ENCODE data around the gene EXTL2.

EXTL2 gene

DNA sequence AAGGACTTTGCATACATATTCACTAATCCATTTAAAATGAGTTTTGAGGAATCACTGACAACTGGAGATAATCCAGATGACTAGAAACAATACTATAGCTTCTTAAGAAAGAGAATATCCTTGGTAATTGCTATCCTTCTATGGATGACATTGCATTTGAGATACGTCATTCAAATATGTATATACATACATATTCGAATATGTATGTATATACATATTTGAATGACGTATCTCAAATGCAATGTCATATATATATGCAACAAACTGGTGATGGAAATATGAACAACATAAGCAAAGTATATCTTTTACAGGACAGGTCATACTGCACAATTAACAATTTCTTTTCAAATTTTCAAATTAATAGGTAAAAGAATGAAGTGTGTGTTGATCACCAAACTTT is 41.7 kb downstream of the EXTL2 start:
- Histone ChIP-seq H3K9me3 (ENCODE audit: control insufficient read depth, insufficient read depth, low read depth, low read length) (no peaks in the 10 kb centered on the region), H3K36me3 (ENCODE audit: control insufficient read depth in 2 of 2, insufficient read depth in 1 of 2, low read length in 2 of 2) (no peaks in the 10 kb centered on the region), H3K4me3 (ENCODE audit: low read depth, low read length) (no peak overlapping the region), H3K4me1 (ENCODE audit: control insufficient read depth, insufficient read depth, low read length) (no peaks in the 10 kb centered on the region), H3K27ac (ENCODE audit: extremely low read depth, low read depth, low read length) (no peak overlapping the region)
- TF ChIP-seq, protein P1, sequence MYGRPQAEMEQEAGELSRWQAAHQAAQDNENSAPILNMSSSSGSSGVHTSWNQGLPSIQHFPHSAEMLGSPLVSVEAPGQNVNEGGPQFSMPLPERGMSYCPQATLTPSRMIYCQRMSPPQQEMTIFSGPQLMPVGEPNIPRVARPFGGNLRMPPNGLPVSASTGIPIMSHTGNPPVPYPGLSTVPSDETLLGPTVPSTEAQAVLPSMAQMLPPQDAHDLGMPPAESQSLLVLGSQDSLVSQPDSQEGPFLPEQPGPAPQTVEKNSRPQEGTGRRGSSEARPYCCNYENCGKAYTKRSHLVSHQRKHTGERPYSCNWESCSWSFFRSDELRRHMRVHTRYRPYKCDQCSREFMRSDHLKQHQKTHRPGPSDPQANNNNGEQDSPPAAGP (tag by site-specific recombination; IDR thresholded peaks at IDR 0.05), result no peak
- TF ChIP-seq ZNF324 (tag by site-specific recombination; IDR thresholded peaks at IDR 0.05), result no peak
- ChIA-PET CTCF (interaction anchor here (0.6 to 0.9 kb wide), 3 partner anchors 45 to 1326 kb away, joined by 3 to 5 read pairs (median 3); no protein-coding TSS in a partner anchor), POLR2A (no interaction called here)

DNA sequence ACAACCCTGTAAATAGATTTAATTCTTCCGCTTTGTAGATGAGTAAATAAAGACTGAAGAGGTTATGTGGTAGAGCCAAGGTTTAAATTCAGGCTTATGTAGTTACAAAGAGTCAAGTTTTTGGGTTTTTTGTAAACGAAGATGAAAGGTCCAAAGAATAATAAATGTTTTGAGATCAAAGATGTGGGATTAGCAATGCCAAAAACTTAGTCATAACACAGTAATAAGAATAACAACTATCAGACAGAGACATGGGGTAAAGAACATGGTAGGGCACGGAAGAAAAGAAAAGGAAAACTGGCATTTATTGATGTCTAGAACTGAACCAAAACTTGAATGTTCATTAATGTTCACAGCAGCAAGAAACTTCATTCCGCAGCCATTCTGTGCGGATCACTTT is 42.9 kb downstream of the EXTL2 start:
- Histone ChIP-seq H3K4me3 (ENCODE audit: low read depth, low read length) (no peak overlapping the region), H3K27ac (ENCODE audit: extremely low read depth, low read depth, low read length) (no peak overlapping the region), H3K36me3 (ENCODE audit: control insufficient read depth in 2 of 2, insufficient read depth in 1 of 2, low read length in 2 of 2) (no peaks in the 10 kb centered on the region), H3K4me1 (ENCODE audit: control insufficient read depth, insufficient read depth, low read length) (no peaks in the 10 kb centered on the region), H3K9me3 (ENCODE audit: control insufficient read depth, insufficient read depth, low read depth, low read length) (no peaks in the 10 kb centered on the region)
- TF ChIP-seq ZNF214 (tag by site-specific recombination; IDR thresholded peaks at IDR 0.05; ENCODE audit: borderline replicate concordance) (no peak), ZBTB17 (tag by site-specific recombination; IDR thresholded peaks at IDR 0.05) (no peak), ZNF221 (tag by site-specific recombination; IDR thresholded peaks at IDR 0.05; ENCODE audit: borderline replicate concordance) (no peak), ZNF707 (tag by site-specific recombination; IDR thresholded peaks at IDR 0.05) (no peak), ZNF239 (tag by site-specific recombination; IDR thresholded peaks at IDR 0.05) (no peak), ZNF248 (tag by site-specific recombination; IDR thresholded peaks at IDR 0.05) (no peak), ZNF138 (tag by site-specific recombination; IDR thresholded peaks at IDR 0.05; ENCODE audit: borderline replicate concordance) (no peak), SALL2 (tag by site-specific recombination; IDR thresholded peaks at IDR 0.05; ENCODE audit: borderline replicate concordance) (no peak), ZNF37A (tag by site-specific recombination; IDR thresholded peaks at IDR 0.05) (no peak), ZFP3 (tag by site-specific recombination; IDR thresholded peaks at IDR 0.05; ENCODE audit: low read depth) (no peak), ZNF133 (tag by site-specific recombination; IDR thresholded peaks at IDR 0.05) (no peak), EGR2 (tag by site-specific recombination; IDR thresholded peaks at IDR 0.05; ENCODE audit: low read depth) (no peak), OVOL3 (tag by site-specific recombination; IDR thresholded peaks at IDR 0.05) (no peak), MYNN (tag by site-specific recombination; IDR thresholded peaks at IDR 0.05; ENCODE audit: borderline replicate concordance) (no peak)
- TF ChIP-seq, protein P2, sequence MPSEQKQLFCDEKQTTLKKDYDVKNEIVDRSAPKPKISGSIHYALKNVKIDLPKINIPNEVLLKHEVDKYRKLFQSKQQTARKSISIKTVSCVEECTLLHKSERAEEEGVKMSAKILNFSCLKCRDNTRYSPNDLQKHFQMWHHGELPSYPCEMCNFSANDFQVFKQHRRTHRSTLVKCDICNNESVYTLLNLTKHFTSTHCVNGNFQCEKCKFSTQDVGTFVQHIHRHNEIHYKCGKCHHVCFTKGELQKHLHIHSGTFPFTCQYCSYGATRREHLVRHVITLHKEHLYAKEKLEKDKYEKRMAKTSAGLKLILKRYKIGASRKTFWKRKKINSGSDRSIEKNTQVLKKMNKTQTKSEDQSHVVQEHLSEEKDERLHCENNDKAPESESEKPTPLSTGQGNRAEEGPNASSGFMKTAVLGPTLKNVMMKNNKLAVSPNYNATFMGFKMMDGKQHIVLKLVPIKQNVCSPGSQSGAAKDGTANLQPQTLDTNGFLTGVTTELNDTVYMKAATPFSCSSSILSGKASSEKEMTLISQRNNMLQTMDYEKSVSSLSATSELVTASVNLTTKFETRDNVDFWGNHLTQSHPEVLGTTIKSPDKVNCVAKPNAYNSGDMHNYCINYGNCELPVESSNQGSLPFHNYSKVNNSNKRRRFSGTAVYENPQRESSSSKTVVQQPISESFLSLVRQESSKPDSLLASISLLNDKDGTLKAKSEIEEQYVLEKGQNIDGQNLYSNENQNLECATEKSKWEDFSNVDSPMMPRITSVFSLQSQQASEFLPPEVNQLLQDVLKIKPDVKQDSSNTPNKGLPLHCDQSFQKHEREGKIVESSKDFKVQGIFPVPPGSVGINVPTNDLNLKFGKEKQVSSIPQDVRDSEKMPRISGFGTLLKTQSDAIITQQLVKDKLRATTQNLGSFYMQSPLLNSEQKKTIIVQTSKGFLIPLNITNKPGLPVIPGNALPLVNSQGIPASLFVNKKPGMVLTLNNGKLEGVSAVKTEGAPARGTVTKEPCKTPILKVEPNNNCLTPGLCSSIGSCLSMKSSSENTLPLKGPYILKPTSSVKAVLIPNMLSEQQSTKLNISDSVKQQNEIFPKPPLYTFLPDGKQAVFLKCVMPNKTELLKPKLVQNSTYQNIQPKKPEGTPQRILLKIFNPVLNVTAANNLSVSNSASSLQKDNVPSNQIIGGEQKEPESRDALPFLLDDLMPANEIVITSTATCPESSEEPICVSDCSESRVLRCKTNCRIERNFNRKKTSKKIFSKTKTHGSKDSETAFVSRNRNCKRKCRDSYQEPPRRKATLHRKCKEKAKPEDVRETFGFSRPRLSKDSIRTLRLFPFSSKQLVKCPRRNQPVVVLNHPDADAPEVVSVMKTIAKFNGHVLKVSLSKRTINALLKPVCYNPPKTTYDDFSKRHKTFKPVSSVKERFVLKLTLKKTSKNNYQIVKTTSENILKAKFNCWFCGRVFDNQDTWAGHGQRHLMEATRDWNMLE (tag by site-specific recombination; conservative IDR thresholded peaks at IDR 0.05; ENCODE audit: low read depth), result no peak
- TF ChIP-seq, protein P3, sequence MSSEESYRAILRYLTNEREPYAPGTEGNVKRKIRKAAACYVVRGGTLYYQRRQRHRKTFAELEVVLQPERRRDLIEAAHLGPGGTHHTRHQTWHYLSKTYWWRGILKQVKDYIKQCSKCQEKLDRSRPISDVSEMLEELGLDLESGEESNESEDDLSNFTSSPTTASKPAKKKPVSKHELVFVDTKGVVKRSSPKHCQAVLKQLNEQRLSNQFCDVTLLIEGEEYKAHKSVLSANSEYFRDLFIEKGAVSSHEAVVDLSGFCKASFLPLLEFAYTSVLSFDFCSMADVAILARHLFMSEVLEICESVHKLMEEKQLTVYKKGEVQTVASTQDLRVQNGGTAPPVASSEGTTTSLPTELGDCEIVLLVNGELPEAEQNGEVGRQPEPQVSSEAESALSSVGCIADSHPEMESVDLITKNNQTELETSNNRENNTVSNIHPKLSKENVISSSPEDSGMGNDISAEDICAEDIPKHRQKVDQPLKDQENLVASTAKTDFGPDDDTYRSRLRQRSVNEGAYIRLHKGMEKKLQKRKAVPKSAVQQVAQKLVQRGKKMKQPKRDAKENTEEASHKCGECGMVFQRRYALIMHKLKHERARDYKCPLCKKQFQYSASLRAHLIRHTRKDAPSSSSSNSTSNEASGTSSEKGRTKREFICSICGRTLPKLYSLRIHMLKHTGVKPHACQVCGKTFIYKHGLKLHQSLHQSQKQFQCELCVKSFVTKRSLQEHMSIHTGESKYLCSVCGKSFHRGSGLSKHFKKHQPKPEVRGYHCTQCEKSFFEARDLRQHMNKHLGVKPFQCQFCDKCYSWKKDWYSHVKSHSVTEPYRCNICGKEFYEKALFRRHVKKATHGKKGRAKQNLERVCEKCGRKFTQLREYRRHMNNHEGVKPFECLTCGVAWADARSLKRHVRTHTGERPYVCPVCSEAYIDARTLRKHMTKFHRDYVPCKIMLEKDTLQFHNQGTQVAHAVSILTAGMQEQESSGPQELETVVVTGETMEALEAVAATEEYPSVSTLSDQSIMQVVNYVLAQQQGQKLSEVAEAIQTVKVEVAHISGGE (tag by site-specific recombination; conservative IDR thresholded peaks at IDR 0.05; ENCODE audit: low read depth), result no peak
- TF ChIP-seq, protein P4, sequence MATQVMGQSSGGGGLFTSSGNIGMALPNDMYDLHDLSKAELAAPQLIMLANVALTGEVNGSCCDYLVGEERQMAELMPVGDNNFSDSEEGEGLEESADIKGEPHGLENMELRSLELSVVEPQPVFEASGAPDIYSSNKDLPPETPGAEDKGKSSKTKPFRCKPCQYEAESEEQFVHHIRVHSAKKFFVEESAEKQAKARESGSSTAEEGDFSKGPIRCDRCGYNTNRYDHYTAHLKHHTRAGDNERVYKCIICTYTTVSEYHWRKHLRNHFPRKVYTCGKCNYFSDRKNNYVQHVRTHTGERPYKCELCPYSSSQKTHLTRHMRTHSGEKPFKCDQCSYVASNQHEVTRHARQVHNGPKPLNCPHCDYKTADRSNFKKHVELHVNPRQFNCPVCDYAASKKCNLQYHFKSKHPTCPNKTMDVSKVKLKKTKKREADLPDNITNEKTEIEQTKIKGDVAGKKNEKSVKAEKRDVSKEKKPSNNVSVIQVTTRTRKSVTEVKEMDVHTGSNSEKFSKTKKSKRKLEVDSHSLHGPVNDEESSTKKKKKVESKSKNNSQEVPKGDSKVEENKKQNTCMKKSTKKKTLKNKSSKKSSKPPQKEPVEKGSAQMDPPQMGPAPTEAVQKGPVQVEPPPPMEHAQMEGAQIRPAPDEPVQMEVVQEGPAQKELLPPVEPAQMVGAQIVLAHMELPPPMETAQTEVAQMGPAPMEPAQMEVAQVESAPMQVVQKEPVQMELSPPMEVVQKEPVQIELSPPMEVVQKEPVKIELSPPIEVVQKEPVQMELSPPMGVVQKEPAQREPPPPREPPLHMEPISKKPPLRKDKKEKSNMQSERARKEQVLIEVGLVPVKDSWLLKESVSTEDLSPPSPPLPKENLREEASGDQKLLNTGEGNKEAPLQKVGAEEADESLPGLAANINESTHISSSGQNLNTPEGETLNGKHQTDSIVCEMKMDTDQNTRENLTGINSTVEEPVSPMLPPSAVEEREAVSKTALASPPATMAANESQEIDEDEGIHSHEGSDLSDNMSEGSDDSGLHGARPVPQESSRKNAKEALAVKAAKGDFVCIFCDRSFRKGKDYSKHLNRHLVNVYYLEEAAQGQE (tag by site-specific recombination; IDR thresholded peaks at IDR 0.05), result no peak
- ChIA-PET CTCF (interaction anchor here (0.6 to 0.8 kb wide), 2 partner anchors 17 to 313 kb away, joined by 3 read pairs; no protein-coding TSS in a partner anchor), POLR2A (no interaction called here)
